Panc1 (cell line): Measurements from ENCODE around the gene CCDC148. TPM values are rescaled to one million over a fixed set of nuclear protein-coding genes. Genes with fewer than 3 reads are reported as not detected.

Experiments used
- ATAC-seq: fragments of 200-7000 bp; cut with Tn5 transposase; 2 replicates; pipeline ENCODE4 v1.9.1; 2020; ENCODE audit warnings: mild to moderate bottlenecking, moderate library complexity
- BruUV-seq: library from RNA; stranded (reverse); fragments of 400-500 nt; replicated peaks from 2 replicates; lab custom pipeline; 2021; lab: Mats Ljungman, UMichigan
- CTCF ChIA-PET: fragments of 300-600 bp; sonication (Branson Sonifier 250); formaldehyde crosslinking; loops from one replicate; lab custom pipeline; 2022; ENCODE audit warnings: antibody characterized with exemption; lab: Charles Lee
- POLR2A ChIA-PET: fragments of 300-600 bp; sonication (Branson Sonifier 250); formaldehyde crosslinking; loops from one replicate; lab custom pipeline; 2022; ENCODE audit warnings: antibody characterized with exemption; lab: Charles Lee
- DNase-seq: peaks from one replicate; pipeline ENCODE4 v3.0.0-alpha.2; 2010; ENCODE audit warnings: low read depth, low spot score
- H3K27ac ChIP-seq: 2 replicates; pipeline ENCODE4 v1.5.1; 2011; ENCODE audit warnings: mild to moderate bottlenecking, low read length, inconsistent platforms
- H3K27me3 ChIP-seq: fragments of 200-500 bp; sonication (Bioruptor generic); 2 replicates; pipeline ENCODE4 v1.6.0; 2014; ENCODE audit warnings: low read length, inconsistent platforms; ENCODE audit not compliant: control insufficient read depth, insufficient read depth
- H3K36me3 ChIP-seq: fragments of 200-500 bp; sonication (Bioruptor generic); 2 replicates; pipeline ENCODE4 v1.5.1; 2014; ENCODE audit warnings: inconsistent platforms, mild to moderate bottlenecking, low read length, moderate library complexity; ENCODE audit not compliant: control insufficient read depth, insufficient read depth
- H3K4me1 ChIP-seq: 2 replicates; pipeline ENCODE4 v1.5.1; 2011; ENCODE audit warnings: inconsistent platforms, mild to moderate bottlenecking, low read length, moderate library complexity; ENCODE audit not compliant: control insufficient read depth, insufficient read depth
- H3K4me3 ChIP-seq, 2 experiments: 2 replicates each; pipeline ENCODE4 v1.5.1; 2011 to 2012; ENCODE audit warnings: low read depth in 2 of 2, low read length in 2 of 2, mild to moderate bottlenecking in 2 of 2, inconsistent platforms in 1 of 2, moderate library complexity in 1 of 2
- H3K9me3 ChIP-seq: fragments of 200-500 bp; sonication (Bioruptor generic); 2 replicates; pipeline ENCODE4 v1.5.1; 2014; ENCODE audit warnings: low read depth, mild to moderate bottlenecking, inconsistent platforms, low read length, moderate library complexity; ENCODE audit not compliant: control insufficient read depth, insufficient read depth
- CTCF ChIP-seq: fragments of 450-650 bp; IDR thresholded peaks from 2 replicates; pipeline ENCODE4 v1.5.1; 2017; ENCODE audit warnings: mild to moderate bottlenecking
- POLR2AphosphoS5 ChIP-seq: IDR thresholded peaks from 2 replicates; pipeline ENCODE4 v1.6.1; 2012; ENCODE audit warnings: mild to moderate bottlenecking, low read depth, low read length, moderate library complexity
- REST ChIP-seq, 2 experiments: IDR thresholded peaks; 2 replicates each; pipeline ENCODE4 v1.6.1; 2011 to 2012; ENCODE audit warnings: low read depth in 2 of 2, control low read depth in 1 of 2, low read length in 1 of 2, mild to moderate bottlenecking in 1 of 2, moderate library complexity in 1 of 2; ENCODE audit not compliant: insufficient read depth in 1 of 2
- SIN3A ChIP-seq: IDR thresholded peaks from 2 replicates; pipeline ENCODE4 v1.6.1; 2012; ENCODE audit warnings: low read depth, mild to moderate bottlenecking, low read length, moderate library complexity, borderline replicate concordance; ENCODE audit not compliant: insufficient read depth
- TCF7L2 ChIP-seq: IDR thresholded peaks from 2 replicates; pipeline ENCODE4 v1.6.1; 2011; ENCODE audit warnings: mild to moderate bottlenecking, low read depth, low read length, inconsistent platforms
- in situ Hi-C: cut with HindIII; loops from 2 replicates; pipeline ENCODE4 v1.10.0; 2016; ENCODE audit warnings: low sequenced_read_pairs, low pct_unique_long_range_greater_than_20kb
- intact Hi-C: fragments of 100-400 bp; cut with micrococcal nuclease; formaldehyde crosslinking; loops from one replicate; pipeline ENCODE4 v1.10.0; 2022; ENCODE audit not compliant: unreplicated experiment
- total RNA-seq: library from RNA; stranded (reverse); gene quantifications from one replicate; pipeline ENCODE4 v1.2.1, GENCODE V29; 2021; ENCODE audit not compliant: unreplicated experiment

The CCDC148 gene
- total RNA-seq, 1 experiment from 2014 or later: 0.92 TPM

- H3K4me1 ChIP-seq: no peaks in the 10 kb centered on the region
- BruUV-seq: no TSS peak
- H3K27me3 ChIP-seq: 0 out of 2 replicates have a peak, but pooled peaks cover 2% of the 10 kb centered on the region
- no peaks in the 10 kb centered on the region for H3K9me3 ChIP-seq
- intact Hi-C loops: no loop called here
- CTCF ChIA-PET: no interaction called here
- TF ChIP-seq SIN3A (no peak), POLR2AphosphoS5 (no peak), REST (IDR thresholded peaks at IDR 0.05; ENCODE audit: insufficient read depth in 1 of 2, low read depth in 2 of 2, low read length in 1 of 2) (no peak), CTCF (no peak), TCF7L2 (no peak)
- H3K36me3 ChIP-seq: no peaks in the 10 kb centered on the region
- no peak overlapping the region for H3K27ac ChIP-seq
- no peak for ATAC-seq
- POLR2A ChIA-PET: no interaction called here
- DNase-seq: no peak
- in situ Hi-C loops: no loop called here
- no peak overlapping the region for H3K4me3 ChIP-seq
Observed at GRCh38 chr2:158138255-158138654, 318.3 kb downstream of the CCDC148 start.

GRCh38 chr2:158135096-158135495 lies 321.5 kb downstream of the CCDC148 start:
- no peak overlapping the region for H3K27ac ChIP-seq
- ChIA-PET POLR2A (no interaction called here), CTCF (no interaction called here)
- DNase-seq (no peak), ATAC-seq (no peak)
- no TSS peak for BruUV-seq
- no peaks in the 10 kb centered on the region for H3K4me1 ChIP-seq
- in situ Hi-C loops: no loop called here
- no peaks in the 10 kb centered on the region for H3K9me3 ChIP-seq
- H3K36me3 ChIP-seq: no peaks in the 10 kb centered on the region
- TF ChIP-seq TCF7L2 (no peak), SIN3A (no peak), POLR2AphosphoS5 (no peak), REST (IDR thresholded peaks at IDR 0.05; ENCODE audit: insufficient read depth in 1 of 2, low read depth in 2 of 2, low read length in 1 of 2) (no peak), CTCF (no peak)
- intact Hi-C loops: no loop called here
- peaks cover 5% of the 10 kb centered on the region; the same call in 1 of the 2 replicates for H3K27me3 ChIP-seq
- H3K4me3 ChIP-seq: no peak overlapping the region
